HG02798 (cell line): ENCODE measurements around the gene EPHB1.
"Not testable (repeated sequence)": the region's sequence is repeated elsewhere in the genome, so short reads cannot be mapped to it uniquely, and the experiment has no call there.

ENCODE experiments used
- ATAC-seq: cut with Tn5 transposase; IDR thresholded peaks from one replicate; pipeline ENCODE4 v1.9.1; 2021; ENCODE audit warnings: mild to moderate bottlenecking; ENCODE audit not compliant: unreplicated experiment, poor library complexity

EPHB1 gene

DNA sequence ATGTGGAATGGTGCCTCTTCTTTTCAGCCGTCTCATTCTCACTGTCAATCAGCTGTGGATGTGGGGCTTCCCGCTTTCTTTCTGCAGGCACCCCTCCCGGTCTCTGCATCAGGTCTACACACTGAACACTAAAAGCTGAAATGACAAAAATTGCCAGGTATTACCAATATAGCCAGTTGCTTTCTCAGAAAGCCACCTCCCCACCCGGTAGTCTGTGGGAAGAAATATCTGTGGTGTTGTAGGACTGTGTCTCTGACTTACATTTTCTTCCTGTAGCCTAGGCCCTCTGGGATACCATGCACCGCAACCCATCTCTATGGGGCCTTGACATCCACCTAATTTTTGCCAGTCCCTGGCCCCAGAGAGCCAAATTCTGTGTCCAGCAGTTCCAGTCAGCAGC, 19.2 kb upstream of the EPHB1 start:
- no peak for ATAC-seq

GRCh38 chr3:134776518-134776917, 18.5 kb upstream of the EPHB1 start:
- ATAC-seq: no peak

GRCh38 chr3:134777341-134777740, 17.7 kb upstream of the EPHB1 start:
- no peak for ATAC-seq

DNA sequence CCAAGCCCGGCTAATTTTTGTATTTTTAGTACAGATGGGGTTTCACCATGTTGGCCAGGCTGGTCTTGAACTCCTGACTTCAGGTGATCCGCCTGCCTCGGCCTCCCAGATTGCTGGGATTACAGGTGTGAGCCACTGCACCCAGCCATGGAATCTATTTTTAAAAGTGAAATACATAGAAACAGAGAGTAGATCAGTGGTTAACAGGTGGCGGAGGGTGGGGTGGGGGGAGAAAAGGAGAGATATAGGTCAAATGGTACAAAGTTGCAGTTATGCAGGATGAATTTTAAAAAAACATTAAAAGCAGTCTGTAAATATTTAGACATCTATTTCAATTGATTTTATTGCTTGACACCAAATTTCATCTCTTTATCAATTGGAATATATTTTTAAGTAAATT, 6.8 kb upstream of the EPHB1 start:
- ATAC-seq: not testable (repeated sequence)

GRCh38 chr3:134790065-134790464, 5.0 kb upstream of the EPHB1 start:
- no peak for ATAC-seq

- no peak for ATAC-seq
Measured at GRCh38 chr3:134791992-134792391, 3.1 kb upstream of the EPHB1 start.

GRCh38 chr3:134792700-134793099, 2.4 kb upstream of the EPHB1 start:
- ATAC-seq: no peak

DNA sequence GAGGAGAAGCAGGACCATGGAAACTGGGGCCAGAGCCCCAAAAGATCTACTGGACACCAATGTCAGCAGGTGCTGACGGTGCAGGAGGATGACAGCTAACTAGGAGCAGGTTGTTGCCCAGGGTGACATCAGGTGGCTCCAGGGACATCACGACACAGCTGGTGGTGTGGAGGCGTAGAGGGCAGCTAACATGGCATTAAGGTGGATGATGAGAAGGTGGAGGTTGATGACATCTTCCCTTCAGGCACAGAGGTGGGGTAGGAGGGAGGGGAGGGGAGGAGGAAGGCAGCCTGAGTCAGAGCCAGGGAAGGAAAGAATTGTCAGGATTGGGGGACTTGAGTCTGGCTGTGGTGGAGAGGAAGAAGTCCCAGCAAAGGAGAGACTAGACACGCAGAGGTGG, 1.5 kb upstream of the EPHB1 start:
- ATAC-seq: no peak

DNA sequence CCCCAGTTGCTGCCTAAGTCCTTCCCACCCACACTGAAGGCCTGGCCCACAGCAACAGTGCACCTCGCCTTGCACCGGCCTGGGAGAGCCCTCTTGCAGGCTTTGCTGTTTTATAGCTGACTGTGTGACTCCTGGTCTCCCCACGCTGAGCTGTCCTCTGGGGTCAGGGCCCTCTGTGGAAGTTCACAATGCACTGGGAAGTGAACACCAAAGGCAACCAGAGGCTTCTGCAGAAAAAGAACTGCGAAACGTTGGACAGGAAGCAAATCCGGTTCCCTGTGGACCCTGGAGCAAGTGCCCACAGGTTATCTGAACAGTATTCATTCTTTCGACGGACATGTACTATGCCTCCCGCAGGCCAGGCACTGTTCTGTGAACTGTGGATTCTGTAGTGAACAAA, 737 bp upstream of the EPHB1 start:
- no peak for ATAC-seq

GRCh38 chr3:134795746-134796280, 753 bp downstream of the EPHB1 start:
- no peak for ATAC-seq

DNA sequence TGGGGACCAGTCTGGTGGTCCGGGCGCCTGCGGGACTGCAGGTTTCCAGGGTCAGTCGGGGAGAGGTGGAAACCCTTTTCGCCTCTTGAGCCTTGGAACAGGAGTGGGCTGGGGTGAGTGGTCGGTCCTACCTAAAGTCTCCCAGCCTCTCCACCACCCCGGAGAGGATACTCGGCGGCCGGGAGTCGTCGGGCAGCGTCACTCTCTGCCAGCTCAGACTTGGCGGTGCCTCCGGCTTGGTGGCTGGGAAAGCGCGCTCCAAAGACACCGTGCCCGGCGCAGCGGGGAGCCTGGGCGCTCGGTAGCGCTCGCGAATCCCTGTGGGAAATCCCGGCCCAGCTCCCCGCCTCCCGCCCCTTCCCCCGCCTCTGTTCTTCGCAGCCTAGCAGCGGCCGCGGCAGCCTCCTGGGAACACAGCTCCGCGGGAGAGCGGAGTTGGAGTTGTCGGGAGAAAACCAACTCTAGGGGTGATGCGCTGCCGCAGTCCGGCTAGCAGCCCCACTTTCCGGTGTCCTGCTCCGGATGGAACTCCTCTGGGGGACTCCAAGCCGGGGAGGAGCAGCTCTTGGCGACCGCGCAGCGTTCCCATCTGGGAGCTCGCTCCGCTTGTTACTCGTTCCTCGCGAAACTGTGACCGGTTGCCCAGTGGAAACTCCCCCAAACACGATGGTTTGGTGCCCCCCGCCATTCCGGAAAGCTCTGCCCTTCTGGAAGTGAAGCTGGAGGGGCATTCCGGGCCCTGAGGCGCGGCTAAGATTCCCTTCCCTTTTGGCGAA, 1.4 kb downstream of the EPHB1 start:
- no peak for ATAC-seq

GRCh38 chr3:134797057-134797740, 2.1 kb downstream of the EPHB1 start:
- no peak for ATAC-seq

DNA sequence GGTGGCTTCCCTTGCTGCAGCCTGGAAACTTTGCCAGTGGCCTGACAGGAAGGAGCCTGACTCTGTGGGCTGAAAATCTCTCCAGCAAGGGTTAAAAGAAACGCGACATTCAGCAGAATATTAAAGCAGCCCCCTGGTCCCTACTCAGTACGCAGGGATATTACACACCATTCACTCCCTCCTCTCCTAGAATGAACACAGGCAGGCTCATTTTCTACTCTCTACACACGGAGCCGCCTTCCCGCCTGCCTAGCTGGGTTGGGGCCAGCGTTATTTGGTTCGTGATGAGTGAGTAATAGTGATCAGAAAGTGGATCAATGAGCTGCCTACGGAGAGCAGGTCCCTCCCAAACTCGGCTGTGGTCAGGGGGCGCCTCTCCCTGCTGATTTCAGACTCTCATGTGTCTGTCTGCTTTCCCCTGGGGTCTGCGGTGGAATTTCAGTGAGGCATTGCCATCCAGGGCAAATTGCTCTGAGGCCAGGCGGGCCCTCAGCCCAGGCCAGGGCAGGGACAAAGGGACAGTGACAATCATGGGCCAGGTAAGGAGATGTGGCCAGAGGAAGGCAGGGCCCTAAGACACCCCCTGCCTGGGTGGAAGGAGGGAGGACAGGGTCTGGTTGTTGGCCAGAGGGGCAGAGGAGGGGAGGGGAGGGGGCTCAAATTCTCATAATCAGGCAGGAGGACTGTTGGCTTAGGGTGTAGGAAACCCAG, 2.8 kb downstream of the EPHB1 start:
- no peak for ATAC-seq

- ATAC-seq: no peak
Measured at GRCh38 chr3:134798681-134799311, 3.7 kb downstream of the EPHB1 start.

- no peak for ATAC-seq
Measured at GRCh38 chr3:134799393-134799792, 4.3 kb downstream of the EPHB1 start.

DNA sequence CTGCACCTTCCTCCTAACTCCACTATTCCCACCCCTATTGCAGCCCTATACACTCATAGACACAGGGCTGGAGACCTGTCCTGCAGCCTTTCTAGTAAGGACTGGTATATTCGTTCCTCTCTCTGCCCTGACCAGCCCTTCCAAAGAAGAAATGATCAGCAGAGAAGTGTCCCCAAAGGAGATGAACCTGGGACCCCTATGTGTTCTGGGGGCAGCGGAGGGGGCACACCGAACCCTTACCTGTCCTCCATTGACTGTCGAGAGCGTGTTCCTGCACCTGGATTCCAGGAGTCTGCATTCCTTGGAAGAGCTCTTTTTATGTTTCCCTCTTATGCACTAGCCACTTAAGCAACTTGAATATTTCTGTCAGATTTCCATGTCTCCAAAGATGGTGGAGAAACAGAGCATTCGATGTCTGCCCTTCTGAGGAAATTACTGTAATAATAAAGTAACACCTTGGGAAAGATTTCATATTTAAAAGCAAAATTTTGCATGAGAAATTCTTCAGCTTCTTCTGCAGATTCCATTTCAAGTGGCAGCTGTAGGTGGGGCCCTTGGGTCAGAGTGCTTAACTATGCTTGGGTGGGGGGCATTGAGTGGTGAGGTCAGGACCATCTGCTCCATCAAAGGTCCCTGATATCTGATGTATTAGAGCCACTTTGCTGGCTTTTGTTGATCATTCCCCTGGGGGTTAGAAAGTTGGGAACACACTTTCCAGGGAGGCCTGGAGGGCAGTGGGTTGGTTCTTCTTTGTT, 6.3 kb downstream of the EPHB1 start:
- ATAC-seq: no peak

- peak; percentile 3 for ATAC-seq
Measured at GRCh38 chr3:134802428-134803050, 7.5 kb downstream of the EPHB1 start.

GRCh38 chr3:134803051-134803505, 8.0 kb downstream of the EPHB1 start:
- ATAC-seq: peak; percentile 58

DNA sequence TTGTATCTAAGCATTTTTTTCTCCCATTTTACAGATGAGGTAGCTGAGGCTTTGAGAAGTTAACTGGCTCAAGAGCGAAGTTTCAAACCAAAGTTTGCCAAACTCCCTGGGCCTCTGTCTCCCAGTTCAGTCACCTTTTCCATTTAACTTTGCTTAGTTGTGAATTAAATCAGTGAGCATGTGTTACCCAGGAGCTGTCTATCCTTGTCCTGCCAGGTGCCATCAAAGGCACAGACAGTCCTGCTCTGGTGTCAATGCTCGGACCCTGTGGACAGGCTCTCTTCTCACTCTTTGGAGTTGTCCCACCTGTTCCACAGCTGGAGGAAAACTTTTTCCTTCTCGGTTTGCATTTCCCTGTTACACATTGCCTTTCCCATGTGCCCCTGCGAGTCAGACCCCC, 8.6 kb downstream of the EPHB1 start:
- ATAC-seq: no peak
